Activated CD4-positive, alpha-beta T cell treated with anti-CD3 and anti-CD28 coated beads, Interleukin-2, Interleukin-6, amounts not matched to agents 100 ng/mL and 50 ng/mL, durations not matched to agents 16 hours and 8 hours (primary cell): ENCODE results near the gene USF2.

Experiments
- DNase-seq: peaks from one replicate; pipeline ENCODE4 v3.0.0-alpha.2; 2020

The USF2 gene

GRCh38 chr19:35287713-35288112, 19.0 kb downstream of the USF2 start:
- DNase-seq: no peak

DNA sequence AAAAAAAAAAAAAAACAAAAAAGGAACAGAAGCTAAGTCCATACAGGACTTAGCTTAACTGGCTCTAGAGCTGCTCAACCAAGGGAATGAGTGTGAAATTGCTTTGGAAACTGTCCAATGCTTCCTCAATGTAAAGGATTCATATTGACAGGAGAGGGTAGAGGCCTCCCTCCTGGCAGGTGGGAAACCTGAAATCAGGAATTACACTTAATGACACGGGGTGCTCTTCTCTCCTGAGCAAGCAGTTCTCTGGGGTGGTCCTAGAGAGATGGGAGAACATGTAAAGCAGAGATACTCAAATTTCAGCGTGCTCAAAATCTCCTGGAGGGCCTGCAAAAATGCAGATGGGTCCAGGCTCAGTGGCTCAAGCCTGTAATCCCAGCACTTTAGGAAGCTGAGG, 19.6 kb downstream of the USF2 start:
- no peak for DNase-seq

GRCh38 chr19:35288906-35289305, 20.1 kb downstream of the USF2 start:
- DNase-seq: no peak

GRCh38 chr19:35290381-35291127, 21.8 kb downstream of the USF2 start:
- DNase-seq: no peak

DNA sequence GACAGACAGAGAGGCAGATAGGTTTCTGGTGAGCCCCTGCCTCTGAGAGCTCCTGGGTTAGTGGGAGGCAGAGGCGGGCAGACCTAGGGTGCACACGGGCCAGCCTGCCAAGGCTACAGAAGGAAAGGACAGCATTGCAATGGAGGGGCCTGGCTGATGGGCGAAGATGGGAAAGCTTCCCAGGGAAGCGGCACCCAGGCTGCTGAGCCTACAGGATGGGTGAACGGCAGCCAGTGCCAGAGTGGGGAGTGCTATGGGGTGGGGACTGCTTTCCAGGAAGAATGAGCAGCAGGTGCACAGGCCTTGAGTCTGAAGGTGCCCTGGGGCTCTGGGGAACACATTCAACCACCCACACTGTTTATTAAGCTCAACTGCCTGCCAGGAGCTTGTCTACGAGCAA, 22.5 kb downstream of the USF2 start:
- DNase-seq: no peak

- DNase-seq: no peak
Measured at GRCh38 chr19:35291916-35292315, 23.2 kb downstream of the USF2 start, which contains the start of gene MAG. Gene MAG (plus strand): TSS chr19:35292161. CDS start chr19:35295409, 3,248 bp downstream.

DNA sequence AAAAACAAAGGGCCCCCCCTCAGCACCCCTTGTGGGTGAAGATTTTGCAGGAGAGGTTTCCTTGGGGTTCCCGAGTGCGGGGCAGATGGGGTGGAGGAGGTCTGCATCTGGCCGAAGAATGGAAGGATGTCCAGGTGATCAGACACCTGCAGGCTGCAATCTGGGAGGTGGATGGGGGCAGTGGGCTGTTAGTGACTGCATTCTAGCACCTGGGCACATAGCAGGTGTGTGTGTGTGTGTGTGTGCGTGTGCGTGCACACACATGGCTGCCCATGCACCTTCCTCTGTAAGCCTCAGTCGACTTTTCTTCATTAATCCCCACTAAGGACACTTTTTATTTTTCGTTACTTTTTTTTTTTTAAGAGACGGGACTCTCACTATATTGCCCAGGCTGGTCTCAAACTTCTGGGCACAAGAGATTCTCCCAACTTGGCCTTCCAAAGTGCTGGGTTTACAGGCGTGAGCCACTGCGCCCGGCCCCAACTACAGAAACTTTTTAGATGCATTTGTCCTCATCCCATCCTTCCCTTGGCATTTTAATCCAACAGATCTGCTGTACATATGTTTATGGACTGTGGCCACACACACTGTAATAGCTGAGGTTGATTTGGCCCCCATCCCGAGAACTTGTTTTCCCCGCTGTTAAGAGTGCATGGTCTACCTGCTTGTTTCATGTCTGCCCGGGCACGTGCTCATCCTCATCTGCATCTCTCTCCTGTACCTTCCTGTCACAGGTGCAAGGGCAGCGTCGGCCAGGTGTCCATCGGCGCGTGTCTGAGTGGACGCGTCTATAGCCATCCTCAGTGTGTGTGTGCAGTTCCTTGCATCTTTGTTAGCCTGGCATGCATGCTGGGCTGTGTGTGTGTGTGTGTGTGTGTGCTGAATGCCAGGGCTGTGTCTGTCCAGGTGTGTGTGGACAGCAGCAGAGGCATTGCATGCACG, 23.9 kb downstream of the USF2 start:
- no peak for DNase-seq

- no peak for DNase-seq
Measured at GRCh38 chr19:35293363-35293739, 24.6 kb downstream of the USF2 start.

DNA sequence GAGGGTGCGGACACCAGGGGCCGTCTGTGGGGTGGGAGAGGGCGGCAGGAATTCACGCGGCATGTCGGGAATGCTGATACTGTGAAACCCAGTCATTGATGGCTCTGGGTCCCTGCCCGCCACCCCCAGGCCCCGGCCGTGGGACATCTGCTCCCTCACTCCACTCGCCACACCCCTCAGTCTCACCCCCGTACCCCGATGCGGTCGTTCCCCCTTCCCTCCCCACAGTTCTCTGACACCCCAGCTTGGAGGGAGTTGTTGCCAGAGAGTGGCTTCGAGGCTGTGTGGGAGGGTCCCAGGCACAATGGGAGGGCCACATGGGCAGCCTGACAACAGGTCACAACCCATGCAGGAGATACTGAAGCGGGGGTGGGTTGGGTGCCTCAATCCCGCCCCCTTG, 25.0 kb downstream of the USF2 start:
- no peak for DNase-seq

DNA sequence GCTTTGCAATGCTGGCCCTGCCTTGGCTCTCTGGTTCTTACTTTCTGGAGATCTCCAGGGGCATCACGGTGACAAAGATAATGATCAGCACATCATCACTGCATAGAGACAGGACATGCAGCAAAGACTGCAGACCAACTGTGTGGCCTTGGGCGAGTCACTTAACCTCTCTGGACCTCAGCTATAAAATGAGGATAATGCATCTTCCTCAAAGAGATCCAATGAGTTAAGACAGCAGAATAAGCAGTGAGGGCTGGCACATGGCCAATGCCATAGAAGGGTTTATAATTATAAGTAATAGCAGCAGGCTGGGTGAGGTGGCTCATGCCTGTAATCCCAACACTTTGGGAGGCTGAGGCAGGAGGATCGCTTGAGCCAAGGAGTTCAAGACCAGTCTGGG, 25.6 kb downstream of the USF2 start:
- DNase-seq: no peak

DNA sequence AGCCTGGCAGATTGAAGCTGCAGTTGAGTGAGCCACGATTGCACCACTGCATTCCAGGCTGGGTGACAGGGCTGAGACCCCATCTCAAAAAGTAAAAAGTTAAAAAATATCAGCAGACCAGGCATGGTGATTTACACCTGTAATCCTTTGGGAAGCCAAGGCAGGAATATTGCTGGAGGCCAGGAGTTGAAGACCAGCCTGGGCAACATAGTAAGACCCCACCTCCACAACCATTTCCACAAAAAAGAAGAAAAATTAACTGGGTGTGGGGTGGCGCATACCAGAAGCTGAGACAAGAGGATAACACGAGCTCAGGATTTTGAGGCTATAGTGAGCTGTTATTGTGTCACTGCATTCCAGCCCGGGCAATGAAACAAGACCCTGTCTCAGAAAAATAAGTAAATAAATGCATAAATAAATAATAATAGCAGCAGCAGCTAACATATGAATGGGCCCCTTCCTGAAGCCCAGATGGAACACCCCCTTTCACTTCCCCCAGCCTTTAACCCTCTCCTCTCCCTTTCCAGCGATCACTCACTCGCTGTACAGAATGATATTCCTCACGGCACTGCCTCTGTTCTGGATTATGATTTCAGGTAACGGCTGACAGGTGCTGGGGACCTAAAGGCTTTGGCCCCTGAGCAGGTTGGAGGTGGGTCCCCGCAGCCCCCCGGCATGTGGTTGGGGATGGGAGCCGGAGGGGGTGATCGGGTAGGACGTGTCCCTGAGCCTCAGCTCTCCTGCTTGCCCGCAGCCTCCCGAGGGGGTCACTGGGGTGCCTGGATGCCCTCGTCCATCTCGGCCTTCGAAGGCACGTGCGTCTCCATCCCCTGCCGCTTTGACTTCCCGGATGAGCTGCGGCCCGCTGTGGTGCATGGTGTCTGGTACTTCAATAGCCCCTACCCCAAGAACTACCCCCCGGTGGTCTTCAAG, 26.4 kb downstream of the USF2 start:
- no peak for DNase-seq

DNA sequence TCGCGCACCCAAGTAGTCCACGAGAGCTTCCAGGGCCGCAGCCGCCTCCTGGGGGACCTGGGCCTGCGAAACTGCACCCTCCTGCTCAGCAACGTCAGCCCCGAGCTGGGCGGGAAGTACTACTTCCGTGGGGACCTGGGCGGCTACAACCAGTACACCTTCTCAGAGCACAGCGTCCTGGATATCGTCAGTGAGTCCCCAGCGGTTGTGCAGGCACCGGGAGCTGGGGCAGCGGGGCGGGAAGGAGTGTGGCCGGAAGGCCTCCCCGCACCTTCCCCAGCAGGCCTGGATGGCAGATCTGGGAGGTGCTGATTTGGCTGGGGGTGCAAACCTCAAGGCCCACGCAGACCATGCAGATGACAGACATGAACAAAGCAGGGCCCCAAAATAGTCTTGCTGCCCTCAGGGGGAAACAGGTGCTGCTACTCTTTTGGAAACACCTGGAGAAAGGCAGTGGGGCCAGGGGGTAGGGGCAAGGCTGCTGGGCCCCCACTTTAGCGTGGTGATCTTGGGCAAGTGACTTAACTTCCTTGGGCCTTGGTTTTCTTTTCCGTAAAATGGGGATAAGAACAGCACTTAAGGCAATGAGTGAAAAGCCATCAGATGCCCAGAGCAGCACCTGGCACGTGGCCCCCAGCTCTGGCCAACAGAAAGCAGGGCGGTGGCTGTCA, 27.2 kb downstream of the USF2 start:
- DNase-seq: no peak

DNA sequence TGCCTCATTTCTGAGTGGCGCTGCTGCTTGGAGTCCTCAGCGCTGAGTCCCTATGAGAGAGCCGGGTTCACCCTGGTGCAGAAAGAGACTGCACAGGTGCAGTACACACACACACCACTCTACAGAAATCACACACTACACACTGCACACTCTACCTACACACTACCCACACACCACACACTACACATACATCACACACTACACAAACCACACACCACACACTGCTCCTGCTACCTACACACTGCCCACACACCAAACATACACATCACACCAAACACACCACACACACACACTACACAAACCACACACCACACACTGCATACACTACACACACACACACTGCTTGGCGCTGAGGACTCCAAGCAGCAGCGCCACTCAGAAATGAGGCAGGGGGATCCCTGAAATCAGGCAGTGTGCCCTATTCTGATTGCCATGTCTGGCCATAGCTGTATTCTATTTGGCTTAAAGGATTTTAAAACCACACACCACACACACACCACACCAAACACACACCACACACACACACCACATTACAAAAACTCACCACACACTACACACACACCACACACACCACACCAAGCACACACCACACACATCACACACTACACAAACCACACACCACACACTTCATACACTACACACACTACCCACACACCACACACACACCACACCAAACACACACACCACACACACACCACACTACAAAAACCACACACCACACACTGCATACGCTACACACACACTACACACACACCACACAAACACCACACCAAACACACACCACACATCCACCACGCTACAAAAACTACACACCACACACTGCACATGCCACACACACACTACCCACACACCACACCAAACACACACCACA, 28.1 kb downstream of the USF2 start:
- no peak for DNase-seq

- DNase-seq: no peak
Measured at GRCh38 chr19:35297515-35297848, 28.7 kb downstream of the USF2 start.

GRCh38 chr19:35297922-35298321, 29.2 kb downstream of the USF2 start:
- no peak for DNase-seq

GRCh38 chr19:35298561-35298972, 29.8 kb downstream of the USF2 start:
- no peak for DNase-seq

DNA sequence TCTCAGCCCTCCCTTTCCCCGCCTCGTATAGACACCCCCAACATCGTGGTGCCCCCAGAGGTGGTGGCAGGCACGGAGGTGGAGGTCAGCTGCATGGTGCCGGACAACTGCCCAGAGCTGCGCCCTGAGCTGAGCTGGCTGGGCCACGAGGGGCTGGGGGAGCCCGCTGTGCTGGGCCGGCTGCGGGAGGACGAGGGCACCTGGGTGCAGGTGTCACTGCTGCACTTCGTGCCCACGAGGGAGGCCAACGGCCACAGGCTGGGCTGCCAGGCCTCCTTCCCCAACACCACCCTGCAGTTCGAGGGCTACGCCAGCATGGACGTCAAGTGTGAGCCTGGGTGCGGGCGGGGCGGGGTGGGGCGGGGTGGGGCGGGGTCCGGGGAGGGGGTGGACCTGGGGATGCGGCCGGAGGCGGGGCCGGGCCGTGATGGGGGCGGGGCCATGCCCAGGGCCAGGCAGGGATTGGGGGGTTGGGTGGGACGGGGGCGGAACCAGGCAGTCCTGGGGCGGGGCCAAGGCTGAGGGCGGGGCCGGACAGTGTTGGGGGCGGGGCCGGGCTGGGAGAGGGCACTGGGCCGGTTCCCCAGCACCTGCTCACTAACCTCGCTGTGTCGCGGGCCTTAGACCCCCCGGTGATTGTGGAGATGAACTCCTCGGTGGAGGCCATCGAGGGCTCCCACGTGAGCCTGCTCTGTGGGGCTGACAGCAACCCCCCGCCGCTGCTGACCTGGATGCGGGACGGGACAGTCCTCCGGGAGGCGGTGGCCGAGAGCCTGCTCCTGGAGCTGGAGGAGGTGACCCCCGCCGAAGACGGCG, 31.0 kb downstream of the USF2 start:
- no peak for DNase-seq

- no peak for DNase-seq
Measured at GRCh38 chr19:35300339-35300649, 31.5 kb downstream of the USF2 start.

DNA sequence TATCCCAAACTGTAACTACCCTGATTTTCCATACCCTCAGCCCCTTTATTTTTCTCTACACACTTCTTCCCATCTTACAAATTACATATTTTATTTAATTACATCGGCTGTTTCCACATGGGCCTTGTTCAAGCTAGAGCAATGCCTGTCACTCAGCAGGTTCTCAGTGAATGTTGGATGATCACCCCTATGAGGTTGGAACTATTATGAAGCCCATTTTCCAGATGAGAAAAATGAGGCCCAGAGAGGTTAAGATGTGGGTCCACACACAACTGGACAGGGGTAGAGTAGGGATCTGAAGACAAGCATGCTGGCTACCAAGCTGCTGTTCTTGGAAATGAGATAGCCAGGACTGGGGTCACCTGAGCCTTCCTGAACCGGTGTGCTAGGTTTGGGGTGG, 33.2 kb downstream of the USF2 start:
- no peak for DNase-seq

DNA sequence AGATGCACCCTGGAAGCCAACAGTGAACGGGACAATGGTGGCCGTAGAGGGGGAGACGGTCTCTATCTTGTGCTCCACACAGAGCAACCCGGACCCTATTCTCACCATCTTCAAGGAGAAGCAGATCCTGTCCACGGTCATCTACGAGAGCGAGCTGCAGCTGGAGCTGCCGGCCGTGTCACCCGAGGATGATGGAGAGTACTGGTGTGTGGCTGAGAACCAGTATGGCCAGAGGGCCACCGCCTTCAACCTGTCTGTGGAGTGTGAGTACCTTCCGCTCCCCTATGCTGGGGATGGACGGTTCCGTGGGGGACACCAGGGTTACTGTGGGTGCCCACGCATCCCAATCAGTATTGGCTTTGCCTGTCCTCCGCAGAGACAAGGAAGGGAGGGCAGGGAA, 33.7 kb downstream of the USF2 start:
- no peak for DNase-seq
